H1 (cell line): ENCODE measurements around the gene LYRM4. TPM values are rescaled to one million over a fixed set of nuclear protein-coding genes. Genes with fewer than 3 reads are reported as not detected.

Source experiments
- CTCF ChIA-PET: fragments of 300-600 bp; sonication (Branson Sonifier 250); formaldehyde crosslinking; loops from one replicate; lab custom pipeline; 2021; ENCODE audit not compliant: partially characterized antibody; lab: Charles Lee
- POLR2A ChIA-PET: fragments of 300-600 bp; sonication (Branson Sonifier 250); formaldehyde crosslinking; loops from one replicate; lab custom pipeline; 2021; ENCODE audit warnings: inconsistent platforms; ENCODE audit not compliant: partially characterized antibody; lab: Charles Lee
- DNase-seq, 2 experiments: peaks; one replicate each; pipeline versions ENCODE4 v3.0.0 to v3.0.0-alpha.2; 2010 to 2022; ENCODE audit warnings: low spot score in 2 of 2, low read depth in 1 of 2, mixed read lengths in 1 of 2
- FAIRE-seq: peaks from 2 replicates; lab custom pipeline; 2011; peaks lifted over from hg19 to GRCh38; lab: Jason Lieb, UNC
- H2AFZ ChIP-seq: 2 replicates; pipeline ENCODE4 v1.8.1; 2012; ENCODE audit warnings: low read length, inconsistent platforms
- H2AK5ac ChIP-seq: 2 replicates; pipeline ENCODE4 v1.6.1; 2013; ENCODE audit warnings: low read depth, low read length
- H2BK120ac ChIP-seq: replicated peaks from 2 replicates; pipeline ENCODE3; 2013; ENCODE audit warnings: low read depth, low read length, inconsistent platforms
- H2BK12ac ChIP-seq: 2 replicates; pipeline ENCODE4 v1.6.1; 2013; ENCODE audit warnings: low read depth, low read length
- H2BK15ac ChIP-seq: 2 replicates; pipeline ENCODE4 v1.6.1; 2013; ENCODE audit warnings: low read length
- H2BK20ac ChIP-seq: 2 replicates; pipeline ENCODE4 v1.6.1; 2013; ENCODE audit warnings: low read length
- H2BK5ac ChIP-seq: 2 replicates; pipeline ENCODE4 v1.6.1; 2013; ENCODE audit warnings: low read depth, low read length
- H3K14ac ChIP-seq: 2 replicates; pipeline ENCODE4 v1.6.1; 2013; ENCODE audit warnings: inconsistent platforms; ENCODE audit not compliant: insufficient read length
- H3K18ac ChIP-seq: 2 replicates; pipeline ENCODE4 v1.6.1; 2013; ENCODE audit warnings: low read length; ENCODE audit errors: extremely low read depth
- H3K23ac ChIP-seq: 2 replicates; pipeline ENCODE4 v1.6.1; 2013; ENCODE audit warnings: inconsistent platforms; ENCODE audit not compliant: insufficient read length
- H3K23me2 ChIP-seq: 2 replicates; pipeline ENCODE4 v1.6.1; 2013; ENCODE audit warnings: low read depth, low read length
- H3K27ac ChIP-seq: 2 replicates; pipeline ENCODE4 v1.6.1; 2011; ENCODE audit warnings: low read depth, low read length, inconsistent platforms
- H3K27me3 ChIP-seq, 4 experiments: replicated peaks in 1 of 4; 1 replicate in 1 of 4; 2 replicates in 3 of 4; pipeline versions ENCODE4 v1.6.1 to v1.8.1; 2011 to 2013; ENCODE audit warnings: low read length in 3 of 4, mild to moderate bottlenecking in 3 of 4, inconsistent platforms in 2 of 4, mixed read lengths in 2 of 4, moderate library complexity in 1 of 4; ENCODE audit not compliant: control insufficient read depth in 3 of 4, insufficient read depth in 3 of 4; ENCODE audit errors: extremely low read depth in 1 of 4
- H3K36me3 ChIP-seq, 4 experiments: 2 replicates each; pipeline versions ENCODE4 v1.6.1 to v1.8.1; 2011 to 2013; ENCODE audit warnings: mild to moderate bottlenecking in 4 of 4, low read length in 3 of 4, moderate library complexity in 2 of 4, control low read depth in 1 of 4, inconsistent platforms in 1 of 4; ENCODE audit not compliant: insufficient read depth in 4 of 4, control insufficient read depth in 2 of 4
- H3K4ac ChIP-seq: replicated peaks from 2 replicates; pipeline ENCODE3; 2013; ENCODE audit warnings: low read length, low read depth, mixed read lengths, inconsistent platforms; ENCODE audit not compliant: insufficient read length
- H3K4me1 ChIP-seq, 4 experiments: replicated peaks in 1 of 4; 1 replicate in 1 of 4; 2 replicates in 3 of 4; pipeline versions ENCODE4 v1.6.1 to v1.8.1; 2011 to 2013; ENCODE audit warnings: low read length in 3 of 4, inconsistent platforms in 2 of 4, mixed read lengths in 1 of 4; ENCODE audit not compliant: insufficient read depth in 4 of 4, control insufficient read depth in 3 of 4
- H3K4me2 ChIP-seq, 2 experiments: 2 replicates each; pipeline versions ENCODE4 v1.6.1 to v1.8.1; 2011 to 2013; ENCODE audit warnings: low read depth in 2 of 2, low read length in 2 of 2, control low read depth in 1 of 2, inconsistent platforms in 1 of 2, mild to moderate bottlenecking in 1 of 2; ENCODE audit not compliant: insufficient read depth in 1 of 2
- H3K4me3 ChIP-seq, 4 experiments: fragments of 200-600, 300-600 bp in 1 of 4; sonication (generic), shearing (Covaris generic), sonication (Bioruptor Twin) in 1 of 4; 2 replicates each; pipeline versions ENCODE4 v1.5.1 to v1.8.1; 2011 to 2016; ENCODE audit warnings: low read length in 4 of 4, low read depth in 3 of 4, control low read depth in 2 of 4, inconsistent platforms in 2 of 4, mild to moderate bottlenecking in 2 of 4, mixed read lengths in 1 of 4, moderate library complexity in 1 of 4; ENCODE audit not compliant: insufficient read depth in 2 of 4; ENCODE audit errors: extremely low read depth in 1 of 4
- H3K56ac ChIP-seq: replicated peaks from 2 replicates; pipeline ENCODE3; 2013; ENCODE audit warnings: low read depth, mild to moderate bottlenecking, mixed read lengths, low read length, inconsistent platforms; ENCODE audit not compliant: insufficient read length
- H3K79me1 ChIP-seq: 2 replicates; pipeline ENCODE4 v1.6.1; 2013; ENCODE audit warnings: low read depth, low read length, control low read depth
- H3K79me2 ChIP-seq, 2 experiments: 2 replicates each; pipeline versions ENCODE4 v1.6.1 to v1.8.1; 2012 to 2013; ENCODE audit warnings: low read length in 2 of 2, mild to moderate bottlenecking in 2 of 2, inconsistent platforms in 1 of 2; ENCODE audit not compliant: insufficient read depth in 2 of 2, control insufficient read depth in 1 of 2
- H3K9ac ChIP-seq, 4 experiments: replicated peaks in 1 of 4; 1 replicate in 1 of 4; 2 replicates in 3 of 4; pipeline versions ENCODE4 v1.6.1 to v1.8.1; 2011 to 2013; ENCODE audit warnings: low read depth in 3 of 4, low read length in 3 of 4, control low read depth in 2 of 4, mild to moderate bottlenecking in 2 of 4, moderate library complexity in 2 of 4, inconsistent platforms in 1 of 4; ENCODE audit errors: extremely low read depth in 1 of 4
- H3K9me3 ChIP-seq, 2 experiments: 2 replicates each; pipeline versions ENCODE4 v1.6.1 to v1.8.1; 2012 to 2013; ENCODE audit warnings: mild to moderate bottlenecking in 2 of 2, moderate library complexity in 2 of 2, control low read depth in 1 of 2, inconsistent platforms in 1 of 2, low read depth in 1 of 2, low read length in 1 of 2, mixed read lengths in 1 of 2; ENCODE audit not compliant: insufficient read depth in 2 of 2
- H4K20me1 ChIP-seq, 2 experiments: replicated peaks in 1 of 2; 2 replicates each; pipeline versions ENCODE3 to v1.8.1; 2011 to 2013; ENCODE audit warnings: inconsistent platforms in 2 of 2, low read length in 2 of 2, mild to moderate bottlenecking in 1 of 2; ENCODE audit not compliant: insufficient read depth in 2 of 2, control insufficient read depth in 1 of 2
- H4K5ac ChIP-seq: 2 replicates; pipeline ENCODE4 v1.6.1; 2013; ENCODE audit warnings: low read length, low read depth, mixed read lengths, inconsistent platforms; ENCODE audit not compliant: insufficient read length
- H4K8ac ChIP-seq: 2 replicates; pipeline ENCODE4 v1.8.0; 2013; ENCODE audit warnings: mild to moderate bottlenecking, moderate library complexity, low read length, inconsistent platforms; ENCODE audit not compliant: insufficient read depth; ENCODE audit errors: extremely low read depth
- H4K91ac ChIP-seq: replicated peaks from 2 replicates; pipeline ENCODE3; 2013; ENCODE audit warnings: low read length, mixed read lengths, inconsistent platforms; ENCODE audit not compliant: insufficient read length
- CEBPB ChIP-seq: IDR thresholded peaks from 2 replicates; pipeline ENCODE4 v1.6.1; 2012; ENCODE audit warnings: low read depth, low read length
- MAFK ChIP-seq: IDR thresholded peaks from 2 replicates; pipeline ENCODE4 v1.6.1; 2012; ENCODE audit warnings: low read depth, mild to moderate bottlenecking, improper control_type of control experiment, low read length
- SIN3A ChIP-seq, 2 experiments: IDR thresholded peaks in 1 of 2; conservative IDR thresholded peaks in 1 of 2; 2 replicates each; pipeline ENCODE4 v1.6.1; 2011 to 2012; ENCODE audit warnings: low read length in 2 of 2, improper control_type of control experiment in 1 of 2, low read depth in 1 of 2, mild to moderate bottlenecking in 1 of 2
- TAF7 ChIP-seq: optimal IDR thresholded peaks from 2 replicates; pipeline ENCODE3; 2011; ENCODE audit warnings: low read depth, mild to moderate bottlenecking, inconsistent platforms, low read length, moderate library complexity, borderline replicate concordance
- WGBS, 2 experiments: shearing (Covaris generic) in 1 of 2; methylation state at CpG; one replicate each; pipeline versions ENCODE4 v1.1.6 to v1.1.7; 2013 to 2015; ENCODE audit warnings: low lambda C conversion rate in 2 of 2, mixed read lengths in 2 of 2, inconsistent platforms in 1 of 2, low coverage in 1 of 2, missing lambda C conversion rate in 1 of 2; ENCODE audit not compliant: insufficient replicate concordance in 2 of 2, insufficient coverage in 1 of 2, insufficient read length in 1 of 2; ENCODE audit errors: extremely low coverage in 1 of 2, missing lambda C conversion rate in 1 of 2; 5-methylcytosine and 5-hydroxymethylcytosine counted together
- polyA plus RNA-seq, 7 experiments: library from polyadenylated mRNA; depleted of rRNA in 3 of 7; stranded (reverse) in 5 of 7; unstranded in 2 of 7; fragments of >200 nt in 5 of 7; fragments of 200-250 nt in 2 of 7; gene quantifications; 1 replicate in 5 of 7; 2 replicates in 1 of 7; 4 replicates in 1 of 7; pipeline versions ENCODE4 v1.2.1 to v1.2.3, GENCODE V29; 2011 to 2013; ENCODE audit warnings: missing spikeins in 2 of 7, mixed read lengths in 2 of 7
- total RNA-seq: library from RNA; stranded (reverse); fragmentation: NEBNext Ultra II Directional; extraction: Animal tissue kit (Norgen Biotek cat#: 25700); gene quantifications from 2 replicates; pipeline ENCODE4 v1.2.1, GENCODE V29; 2021
- TF ChIP-seq, protein P1 (sequence below): IDR thresholded peaks from 2 replicates; pipeline ENCODE4 v1.6.1; 2011; ENCODE audit warnings: low read length, improper control_type of control experiment
- TF ChIP-seq, protein P2 (sequence below): IDR thresholded peaks from 2 replicates; pipeline ENCODE4 v1.6.1; 2011; ENCODE audit warnings: low read depth, mild to moderate bottlenecking, low read length; ENCODE audit not compliant: insufficient read depth

The LYRM4 gene
- total and polyA plus RNA-seq, 2 of the 8 experiments (the other 6 are each of a cell fraction or from before 2014, with no cell fraction given) = 56.6 to 62.8 TPM

DNA sequence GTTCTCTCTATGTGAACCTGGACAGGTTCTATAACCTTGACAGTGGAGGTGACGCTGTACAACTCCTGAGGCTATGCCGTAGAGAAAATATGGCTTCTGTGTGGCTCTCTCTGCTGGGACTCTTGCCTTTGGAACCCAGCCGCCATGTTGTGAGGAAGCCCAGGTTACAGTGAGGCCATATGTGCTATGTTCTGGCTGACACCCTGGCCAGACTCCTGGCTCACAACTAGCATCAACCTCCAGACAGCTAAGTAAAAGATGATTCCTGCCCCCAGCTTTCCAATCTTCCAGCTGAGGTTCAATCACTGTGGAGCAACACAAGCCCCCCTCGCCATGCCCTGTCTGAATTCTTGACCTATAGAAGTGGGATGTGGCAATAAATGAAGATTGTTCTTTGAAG lies 118.6 kb downstream of the LYRM4 start:
- CTCF ChIA-PET = interaction anchor here (1.0 to 14.2 kb wide), 5 partner anchors 36 to 143 kb away, joined by 3 to 256 read pairs (median 21); no protein-coding TSS in a partner anchor
- TF ChIP-seq MAFK (no peak), SIN3A (conservative IDR thresholded peaks at IDR 0.05 in 1 of 2, IDR thresholded peaks at IDR 0.05 in 1 of 2; ENCODE audit: low read depth in 1 of 2, low read length in 2 of 2) (no peak), TAF7 (no peak), CEBPB (no peak)
- TF ChIP-seq, protein P1, sequence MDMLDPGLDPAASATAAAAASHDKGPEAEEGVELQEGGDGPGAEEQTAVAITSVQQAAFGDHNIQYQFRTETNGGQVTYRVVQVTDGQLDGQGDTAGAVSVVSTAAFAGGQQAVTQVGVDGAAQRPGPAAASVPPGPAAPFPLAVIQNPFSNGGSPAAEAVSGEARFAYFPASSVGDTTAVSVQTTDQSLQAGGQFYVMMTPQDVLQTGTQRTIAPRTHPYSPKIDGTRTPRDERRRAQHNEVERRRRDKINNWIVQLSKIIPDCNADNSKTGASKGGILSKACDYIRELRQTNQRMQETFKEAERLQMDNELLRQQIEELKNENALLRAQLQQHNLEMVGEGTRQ = no peak
- TF ChIP-seq, protein P2, sequence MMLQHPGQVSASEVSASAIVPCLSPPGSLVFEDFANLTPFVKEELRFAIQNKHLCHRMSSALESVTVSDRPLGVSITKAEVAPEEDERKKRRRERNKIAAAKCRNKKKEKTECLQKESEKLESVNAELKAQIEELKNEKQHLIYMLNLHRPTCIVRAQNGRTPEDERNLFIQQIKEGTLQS = no peak

More for the DNA sequence above, 118.6 kb downstream of the LYRM4 start:
- H3K79me2 ChIP-seq = no peaks in the 10 kb centered on the region
- H3K4me1 ChIP-seq = peaks cover 0 to 6% (median 0%) of the 10 kb centered on the region in 4 experiments; a peak in 3 of 7 replicates
- no peak overlapping the region for H2BK20ac ChIP-seq
- no peak overlapping the region for H3K18ac ChIP-seq
- FAIRE-seq (no peak), DNase-seq (no peak)
- no peaks in the 10 kb centered on the region for H3K36me3 ChIP-seq
- H3K9ac ChIP-seq = no peak overlapping the region
- H3K27me3 ChIP-seq = no peaks in the 10 kb centered on the region; a peak in 1 of 7 replicates
- H3K79me1 ChIP-seq = no peaks in the 10 kb centered on the region
- no peak overlapping the region for H3K27ac ChIP-seq
- no peak overlapping the region for H2BK120ac ChIP-seq
- H3K23ac ChIP-seq = no peak overlapping the region
- no peaks in the 10 kb centered on the region for H3K9me3 ChIP-seq
- H4K20me1 ChIP-seq = peaks cover 2 to 8% of the 10 kb centered on the region in 2 experiments
- no peaks in the 10 kb centered on the region for H3K23me2 ChIP-seq
- H2BK12ac ChIP-seq = no peak overlapping the region
- no peak overlapping the region for H4K5ac ChIP-seq
- H2BK15ac ChIP-seq = no peak overlapping the region
- H2AK5ac ChIP-seq = no peak overlapping the region
- H3K56ac ChIP-seq = no peak overlapping the region
- no peak overlapping the region for H3K14ac ChIP-seq
- H3K4me3 ChIP-seq = no peak overlapping the region
- no peak overlapping the region for H2BK5ac ChIP-seq
- no peak overlapping the region for H2AFZ ChIP-seq
- no peak overlapping the region for H3K4ac ChIP-seq
- POLR2A ChIA-PET = no interaction called here
- no peak overlapping the region for H4K91ac ChIP-seq
- no peak overlapping the region for H4K8ac ChIP-seq
- no peak overlapping the region for H3K4me2 ChIP-seq
- WGBS, 2 experiments = 87% methylated on average over 4 of the region's 4 CpGs; no CpG with 5 or more reads in 1 of the 2 experiments
